HG03432 (cell line): ENCODE measurements around the gene SH3GL3.

Experiments used
- ATAC-seq: cut with Tn5 transposase; IDR thresholded peaks from one replicate; pipeline ENCODE4 v1.9.1; 2021; ENCODE audit warnings: mild to moderate bottlenecking, moderate library complexity; ENCODE audit not compliant: unreplicated experiment

Gene SH3GL3

GRCh38 chr15:83458381-83458780 lies 11.2 kb downstream of the SH3GL3 start:
- no peak for ATAC-seq

DNA sequence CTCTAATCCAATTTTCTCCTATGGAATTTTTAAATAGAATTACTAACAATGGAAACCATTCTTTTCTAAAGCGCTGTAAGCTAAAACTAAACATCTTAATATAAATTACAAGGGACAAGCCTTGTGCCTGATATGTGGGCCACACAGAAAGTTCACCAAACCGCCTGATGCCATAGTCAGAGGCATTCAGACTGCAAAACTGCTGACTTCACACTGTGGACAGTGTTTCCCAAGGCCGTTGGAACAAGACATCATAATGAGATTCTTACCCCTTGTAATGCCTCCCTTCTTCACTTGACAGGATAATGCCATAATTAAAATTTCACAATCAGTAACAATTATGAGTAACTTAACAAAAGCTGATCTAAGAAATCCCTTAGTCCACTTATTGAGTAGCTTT lies 14.9 kb downstream of the SH3GL3 start:
- ATAC-seq = no peak

DNA sequence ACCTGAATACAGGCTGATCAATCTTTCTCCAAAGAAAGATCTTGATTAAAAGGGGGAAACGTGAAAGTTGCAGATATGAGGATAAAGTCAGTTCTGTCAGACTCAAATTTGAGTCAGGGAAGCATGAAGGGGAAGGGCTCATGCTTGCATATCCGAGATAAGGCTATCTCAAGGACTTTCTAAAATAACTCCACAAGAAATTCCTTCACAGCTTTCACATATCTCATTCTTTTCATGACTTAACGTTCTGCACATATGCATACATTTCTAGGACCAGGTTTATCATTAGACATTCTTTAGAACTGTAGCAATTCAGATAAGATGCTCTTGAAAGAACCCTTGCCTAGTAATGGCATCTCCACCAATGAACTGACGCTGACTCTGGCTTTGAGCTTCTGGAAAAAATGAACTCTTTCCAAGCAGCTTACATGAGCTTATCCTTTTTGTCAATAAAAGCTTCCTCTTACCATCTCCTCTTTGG lies 15.9 kb downstream of the SH3GL3 start:
- no peak for ATAC-seq

DNA sequence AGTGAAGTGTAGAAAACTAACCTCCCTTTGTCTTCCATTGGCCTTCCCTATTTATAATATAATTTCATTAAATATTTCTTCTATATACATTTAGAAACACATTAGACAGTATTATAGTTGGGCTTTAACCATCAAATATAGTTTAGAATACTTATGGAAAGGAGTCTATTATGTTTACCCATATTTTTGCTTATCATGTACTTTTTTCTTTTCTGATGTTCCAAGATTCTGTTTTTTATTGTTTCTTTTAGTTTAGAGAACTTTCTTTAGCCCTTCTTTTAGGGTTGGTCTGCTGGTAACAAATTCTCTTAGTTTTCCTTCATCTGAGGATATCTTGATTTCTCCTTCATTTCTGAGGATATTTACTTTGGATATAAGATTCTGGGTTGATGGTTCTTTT lies 23.7 kb downstream of the SH3GL3 start:
- ATAC-seq = no peak

GRCh38 chr15:83471307-83471866 lies 24.2 kb downstream of the SH3GL3 start:
- no peak for ATAC-seq

- no peak for ATAC-seq
Measured at GRCh38 chr15:83472151-83472550, 25.0 kb downstream of the SH3GL3 start.

DNA sequence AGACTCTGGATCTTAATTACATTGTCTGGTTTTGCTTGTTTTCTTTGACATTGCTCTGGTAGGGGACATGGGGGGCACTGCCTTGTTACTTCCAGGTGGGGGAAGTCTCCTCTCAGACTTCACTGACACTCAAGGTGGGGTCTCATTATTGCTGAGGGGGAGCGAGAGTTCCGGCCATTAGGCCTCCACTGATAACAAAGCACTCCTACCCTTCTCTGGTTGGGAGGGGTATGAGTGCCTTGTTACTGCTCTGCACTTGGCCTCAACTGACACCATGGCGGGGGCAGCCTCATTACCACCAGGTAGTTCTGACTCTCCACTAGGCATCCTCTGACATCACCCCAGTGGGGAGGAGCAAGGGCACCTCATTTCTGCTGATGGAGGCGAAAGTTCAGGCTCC lies 25.7 kb downstream of the SH3GL3 start:
- ATAC-seq = no peak

DNA sequence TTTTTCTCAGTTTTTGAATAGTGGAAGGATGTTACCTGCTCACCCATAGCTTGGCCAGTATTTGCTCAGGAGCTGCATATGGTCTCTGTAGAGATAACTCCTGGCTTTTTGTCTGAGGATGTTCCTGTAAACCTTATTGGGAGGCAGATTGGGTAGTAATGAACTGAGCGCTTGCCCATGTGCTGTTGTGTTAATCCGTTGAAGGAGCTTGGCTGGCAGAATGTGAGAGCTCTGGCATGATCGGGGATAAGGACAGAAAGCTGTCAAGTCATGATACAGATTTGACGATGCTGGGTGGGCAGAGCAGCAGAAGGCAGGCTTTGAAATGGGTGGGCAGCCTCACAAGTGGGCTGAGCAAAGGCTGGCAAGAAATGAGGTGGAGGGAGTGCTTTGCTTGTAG lies 27.4 kb downstream of the SH3GL3 start:
- ATAC-seq = no peak

DNA sequence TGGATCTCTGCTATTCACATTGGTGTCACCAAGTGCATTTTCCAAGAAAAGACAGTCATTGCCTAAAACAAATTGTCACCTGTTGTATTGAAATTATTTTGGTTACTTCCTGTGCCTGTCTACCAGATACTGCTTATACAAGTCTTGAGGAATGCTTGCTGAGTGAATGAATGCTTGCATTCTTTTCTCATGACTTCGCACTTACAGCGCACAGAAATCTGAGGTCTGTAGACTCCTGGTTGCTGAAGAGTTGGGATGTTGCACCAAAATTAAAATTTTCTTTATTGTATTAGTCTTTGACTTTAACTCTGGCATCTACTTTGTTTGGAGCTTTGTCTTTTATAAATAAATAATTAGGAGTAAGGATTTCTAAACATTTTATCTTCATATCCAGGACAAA lies 28.4 kb downstream of the SH3GL3 start:
- no peak for ATAC-seq

- no peak for ATAC-seq
Measured at GRCh38 chr15:83476066-83476465, 28.9 kb downstream of the SH3GL3 start.

GRCh38 chr15:83476708-83477107 lies 29.6 kb downstream of the SH3GL3 start:
- ATAC-seq = no peak

DNA sequence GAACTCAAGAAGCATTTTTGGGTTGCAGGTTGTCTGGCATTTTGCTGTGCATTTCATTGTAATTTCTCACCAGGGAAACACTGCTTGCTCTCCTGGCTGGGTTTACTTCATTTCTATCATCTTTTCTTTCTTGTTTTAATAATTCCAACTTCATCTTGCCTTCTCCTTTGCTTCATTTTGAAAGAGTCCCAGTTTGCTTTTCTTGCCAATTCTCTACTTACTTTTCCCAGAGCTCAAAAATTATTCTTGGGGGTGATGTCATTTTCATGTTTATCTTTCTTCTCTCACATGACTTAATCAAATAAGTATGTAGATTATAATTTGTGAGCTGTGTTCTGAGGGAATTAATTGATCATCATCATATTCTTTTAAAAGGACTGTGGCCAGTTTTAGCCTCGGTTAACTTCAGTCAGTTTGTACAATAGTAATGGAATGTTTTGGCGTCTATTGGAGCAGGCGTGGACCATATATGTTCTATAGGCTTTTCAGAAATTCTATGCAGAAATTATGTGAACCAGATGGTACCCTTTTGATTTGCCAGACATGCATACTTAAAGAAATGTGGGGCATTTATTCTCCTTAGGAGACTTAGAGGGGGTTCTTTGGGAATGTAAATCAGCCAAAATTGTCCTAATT lies 30.1 kb downstream of the SH3GL3 start:
- ATAC-seq = no peak

DNA sequence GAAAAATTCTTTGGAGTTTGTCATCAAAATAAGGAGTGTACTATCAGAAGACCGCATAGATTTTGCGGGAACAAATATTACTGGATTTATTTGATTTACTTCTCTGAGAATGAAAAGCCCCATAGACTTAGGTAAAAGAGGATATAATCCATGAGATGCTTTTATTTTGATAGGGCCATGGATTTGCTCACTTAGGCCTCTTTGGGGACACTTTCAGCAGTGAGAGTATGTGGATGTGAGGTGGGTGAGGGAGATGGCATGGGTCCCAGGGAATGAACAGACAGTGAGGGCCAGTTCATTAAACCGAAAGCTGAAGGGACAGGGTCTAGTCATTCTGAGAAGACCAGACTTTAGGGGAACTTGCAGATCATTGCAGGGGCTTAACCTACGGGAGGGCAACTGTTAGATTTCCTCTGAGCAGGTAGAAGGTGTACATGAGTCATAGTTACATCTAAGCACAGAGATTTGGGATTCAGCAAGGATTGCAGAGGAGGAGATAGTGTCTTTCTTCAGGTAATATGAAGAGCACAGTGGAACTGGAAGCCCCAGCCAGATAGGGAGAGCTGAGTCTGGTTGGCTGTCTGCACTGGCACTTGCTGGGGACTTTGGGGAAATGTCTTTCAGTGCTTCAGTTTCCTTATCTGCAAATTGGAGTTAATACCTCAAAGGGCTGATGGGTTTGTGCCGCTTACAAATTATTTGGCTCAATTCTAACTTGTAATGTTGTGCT lies 30.8 kb downstream of the SH3GL3 start:
- no peak for ATAC-seq

GRCh38 chr15:83483612-83484011 lies 36.5 kb downstream of the SH3GL3 start:
- no peak for ATAC-seq

DNA sequence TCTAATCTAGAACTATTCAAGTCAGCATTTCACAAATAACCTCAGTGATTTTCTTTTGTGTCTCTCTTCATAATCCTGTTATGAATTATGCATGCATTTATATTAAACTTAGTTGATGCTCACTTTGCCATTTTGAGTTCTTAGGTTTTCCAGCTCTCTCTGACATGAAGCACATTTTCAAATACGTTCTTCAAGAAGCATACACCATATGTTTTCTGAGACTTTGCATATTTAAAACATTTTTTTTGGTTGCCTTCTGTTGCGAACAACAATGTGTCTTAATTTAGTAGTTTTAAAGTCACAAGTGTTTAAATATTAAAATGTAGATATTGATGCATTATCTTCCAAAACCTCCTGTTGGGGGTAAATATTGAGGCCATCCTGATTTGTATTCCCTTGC lies 37.5 kb downstream of the SH3GL3 start:
- no peak for ATAC-seq

DNA sequence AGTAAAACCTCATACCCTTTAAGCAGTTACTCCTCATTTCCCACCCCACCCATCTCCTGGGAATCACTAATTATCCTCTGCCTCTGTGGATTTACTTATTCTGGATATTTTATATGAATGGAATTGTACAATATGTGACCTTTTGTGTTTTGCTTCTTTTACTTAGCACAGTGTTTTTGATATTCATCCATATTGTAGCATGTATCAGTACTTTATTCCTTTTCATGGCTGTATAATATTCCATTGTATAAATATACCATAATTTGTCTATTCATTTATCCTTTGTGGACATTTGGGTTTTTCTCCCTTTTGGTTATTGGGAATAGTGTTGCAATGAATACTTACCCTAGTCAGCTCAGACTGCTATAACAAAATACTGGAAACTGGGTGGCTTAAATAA lies 39.2 kb downstream of the SH3GL3 start:
- no peak for ATAC-seq

- no peak for ATAC-seq
Measured at GRCh38 chr15:83487519-83487918, 40.4 kb downstream of the SH3GL3 start.

- ATAC-seq = no peak
Measured at GRCh38 chr15:83489690-83490089, 42.5 kb downstream of the SH3GL3 start.

GRCh38 chr15:83491486-83491885 lies 44.3 kb downstream of the SH3GL3 start:
- ATAC-seq = no peak

DNA sequence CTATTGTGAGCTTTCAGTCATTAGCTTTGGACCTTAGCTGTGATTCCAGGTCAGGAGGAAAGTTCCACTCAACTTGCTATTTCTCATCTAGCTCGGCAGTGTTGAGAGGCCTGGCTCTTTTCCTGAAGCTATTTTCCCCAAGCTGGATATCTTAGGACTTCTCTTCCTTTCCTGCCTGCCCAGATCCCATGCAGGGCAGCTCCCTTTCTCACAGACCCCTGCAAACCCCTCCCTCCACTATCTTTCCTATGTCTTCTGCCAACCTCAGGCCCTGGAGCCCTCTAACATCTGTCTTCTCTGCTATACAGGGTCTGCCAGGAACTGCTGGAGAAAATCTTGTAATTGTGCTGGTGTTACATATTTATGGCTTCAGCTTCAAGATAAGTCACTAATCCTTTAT lies 49.6 kb downstream of the SH3GL3 start:
- ATAC-seq = no peak

DNA sequence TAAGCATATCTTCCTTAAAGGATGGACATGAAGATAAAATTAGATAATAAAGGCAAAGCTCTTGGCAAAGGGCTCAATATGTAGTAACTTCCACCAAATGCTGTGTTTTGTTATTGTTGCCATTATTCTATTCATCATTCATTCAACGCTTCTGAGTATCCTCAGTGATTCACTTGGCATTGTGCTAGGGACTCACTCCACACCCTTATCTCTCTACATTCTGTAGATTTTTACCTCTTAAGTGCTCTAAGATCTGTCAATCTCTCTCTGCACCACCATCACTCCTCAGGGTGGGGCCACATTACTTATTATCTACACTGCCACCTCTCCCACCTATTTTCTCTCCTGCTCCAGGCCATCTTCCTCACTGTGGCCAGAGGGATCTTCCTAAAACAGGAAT lies 51.2 kb downstream of the SH3GL3 start:
- no peak for ATAC-seq

GRCh38 chr15:83498801-83499200 lies 51.7 kb downstream of the SH3GL3 start:
- no peak for ATAC-seq
